Neural cell (in vitro differentiated cells): ENCODE results near the gene SLIT3. TPM values are rescaled to one million over a fixed set of nuclear protein-coding genes. Genes with fewer than 3 reads are reported as not detected.

Experiments
- H2AFZ ChIP-seq: fragments of 200-600, 300-800 bp; sonication (generic), shearing (Covaris generic); 2 replicates; pipeline ENCODE4 v1.6.0; 2014; ENCODE audit warnings: low read depth, mild to moderate bottlenecking, antibody characterized with exemption, low read length, moderate library complexity
- H3F3A ChIP-seq: fragments of 200-600 bp; shearing (Covaris generic); 2 replicates; pipeline ENCODE4 v1.6.1; 2016; ENCODE audit warnings: mild to moderate bottlenecking, moderate library complexity, mixed read lengths, antibody characterized with exemption, low read length; ENCODE audit not compliant: insufficient read depth, poor library complexity, severe bottlenecking
- H3K27ac ChIP-seq: fragments of 200-600, 300-800 bp; sonication (generic), shearing (Covaris generic); 2 replicates; pipeline ENCODE4 v1.5.1; 2014; ENCODE audit warnings: mild to moderate bottlenecking, low read length, moderate library complexity
- H3K27me3 ChIP-seq: fragments of 300-800, 200-600 bp; sonication (generic), shearing (Covaris generic); 2 replicates; pipeline ENCODE4 v1.6.0; 2014; ENCODE audit warnings: mild to moderate bottlenecking, low read depth, low read length, moderate library complexity; ENCODE audit not compliant: insufficient read depth
- H3K36me3 ChIP-seq: fragments of 300-800, 200-600 bp; sonication (generic), shearing (Covaris generic); 2 replicates; pipeline ENCODE4 v1.5.1; 2014; ENCODE audit warnings: mild to moderate bottlenecking, antibody characterized with exemption, low read length, moderate library complexity; ENCODE audit not compliant: insufficient read depth
- H3K4me2 ChIP-seq: fragments of 300-800, 200-600 bp; sonication (generic), shearing (Covaris generic); 2 replicates; pipeline ENCODE4 v1.6.0; 2014; ENCODE audit warnings: mild to moderate bottlenecking, low read length
- H3K4me3 ChIP-seq: fragments of 300-800, 200-600 bp; sonication (generic), shearing (Covaris generic); 2 replicates; pipeline ENCODE4 v1.5.1; 2014; ENCODE audit warnings: mild to moderate bottlenecking, low read length, moderate library complexity
- H3K79me2 ChIP-seq: fragments of 200-600 bp; shearing (Covaris generic); replicated peaks from 2 replicates; pipeline ENCODE4 v1.6.0; 2014; ENCODE audit warnings: mild to moderate bottlenecking, low read length, moderate library complexity; ENCODE audit not compliant: insufficient read depth
- H3K9ac ChIP-seq: fragments of 300-800, 200-600 bp; sonication (generic), shearing (Covaris generic); 2 replicates; pipeline ENCODE4 v1.6.1; 2016; ENCODE audit warnings: mild to moderate bottlenecking, low read length, mixed read lengths
- H3K9me2 ChIP-seq: fragments of 200-600 bp; shearing (Covaris generic); 2 replicates; pipeline ENCODE4 v1.6.1; 2016; ENCODE audit warnings: mild to moderate bottlenecking, low read length, mixed read lengths; ENCODE audit not compliant: insufficient read depth
- H3K9me3 ChIP-seq: fragments of 200-600, 300-800 bp; sonication (generic), shearing (Covaris generic); 2 replicates; pipeline ENCODE4 v1.6.1; 2016; ENCODE audit warnings: mild to moderate bottlenecking, mixed run types, low read length, moderate library complexity, mixed read lengths
- H4K20me1 ChIP-seq: fragments of 200-600 bp; shearing (Covaris generic); 2 replicates; pipeline ENCODE4 v1.6.1; 2016; ENCODE audit warnings: mild to moderate bottlenecking, mixed run types; ENCODE audit not compliant: insufficient read depth
- EP300 ChIP-seq: fragments of 450-650 bp; conservative IDR thresholded peaks from 2 replicates; pipeline ENCODE4 v1.6.1; 2014; ENCODE audit warnings: antibody characterized with exemption, mild to moderate bottlenecking, moderate library complexity; ENCODE audit not compliant: poor library complexity, severe bottlenecking
- EZH2 ChIP-seq: fragments of 200-600, 300-800 bp; shearing (Covaris generic), sonication (generic); IDR thresholded peaks from 2 replicates; pipeline ENCODE4 v1.6.1; 2014; ENCODE audit warnings: antibody characterized with exemption, low read length, borderline replicate concordance, mild to moderate bottlenecking; ENCODE audit not compliant: insufficient read depth, poor library complexity, severe bottlenecking
- MXI1 ChIP-seq: fragments of 450-650 bp; conservative IDR thresholded peaks from 2 replicates; pipeline ENCODE4 v1.6.1; 2014; ENCODE audit warnings: antibody characterized with exemption, mild to moderate bottlenecking; ENCODE audit not compliant: poor library complexity, severe bottlenecking
- POLR2AphosphoS5 ChIP-seq: IDR thresholded peaks from 2 replicates; pipeline ENCODE4 v1.6.1; 2012
- RAD21 ChIP-seq: fragments of 450-650 bp; conservative IDR thresholded peaks from 2 replicates; pipeline ENCODE4 v1.6.1; 2014; ENCODE audit warnings: antibody characterized with exemption, mild to moderate bottlenecking, moderate library complexity
- SMC3 ChIP-seq: fragments of 450-650 bp; conservative IDR thresholded peaks from 2 replicates; pipeline ENCODE4 v1.6.1; 2014; ENCODE audit warnings: antibody characterized with exemption, mild to moderate bottlenecking, moderate library complexity; ENCODE audit not compliant: poor library complexity
- TAF1 ChIP-seq: IDR thresholded peaks from 2 replicates; pipeline ENCODE4 v1.6.1; 2012; ENCODE audit warnings: low read depth
- polyA plus RNA-seq: library from polyadenylated mRNA; depleted of rRNA; stranded (reverse); fragments of >200 nt; gene quantifications from 2 replicates; pipeline ENCODE4 v1.2.3, GENCODE V29; 2014
- TF ChIP-seq, protein P1 (sequence below): IDR thresholded peaks from 2 replicates; pipeline ENCODE4 v1.6.1; 2012; ENCODE audit warnings: borderline replicate concordance
- TF ChIP-seq, protein P2 (sequence below): fragments of 450-650 bp; IDR thresholded peaks from 2 replicates; pipeline ENCODE4 v1.5.1; 2014; ENCODE audit warnings: antibody characterized with exemption, mild to moderate bottlenecking, moderate library complexity; ENCODE audit not compliant: poor library complexity, severe bottlenecking

Gene SLIT3
- polyA plus RNA-seq, 1 donor from 2014 or later = 1.2 TPM

DNA sequence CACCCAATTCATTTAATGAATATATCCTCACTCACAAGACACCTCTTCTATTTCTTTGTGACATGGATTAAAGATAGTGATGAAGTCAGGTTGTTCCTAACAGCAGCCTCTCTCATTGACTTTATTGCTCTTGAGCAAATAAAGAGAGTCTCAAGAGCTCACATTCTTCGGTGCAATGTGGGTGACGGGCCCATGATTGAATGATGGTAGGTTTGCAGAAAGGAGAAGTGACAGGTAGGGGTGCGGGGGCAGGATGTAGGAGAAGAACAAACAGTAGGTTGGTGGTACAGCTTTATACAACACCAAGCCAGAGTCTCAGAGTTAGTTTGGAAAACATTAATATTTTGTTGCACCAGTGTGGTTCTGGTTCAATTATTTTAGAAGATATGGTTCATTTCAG, 122.2 kb downstream of the SLIT3 start:
- Histone ChIP-seq H3K9me3 (no peaks in the 10 kb centered on the region), H3K9me2 (no peaks in the 10 kb centered on the region), H3K27ac (no peak overlapping the region), H3K36me3 (no peaks in the 10 kb centered on the region), H3K9ac (no peak overlapping the region), H2AFZ (no peak overlapping the region), H4K20me1 (no peaks in the 10 kb centered on the region), H3K4me2 (no peak overlapping the region), H3K79me2 (no peaks in the 10 kb centered on the region), H3K27me3 (no peaks in the 10 kb centered on the region), H3K4me3 (no peak overlapping the region), H3F3A (no peaks in the 10 kb centered on the region)
- TF ChIP-seq POLR2AphosphoS5 (no peak), RAD21 (no peak), EZH2 (no peak), TAF1 (no peak), SMC3 (no peak), EP300 (no peak), MXI1 (no peak)
- TF ChIP-seq, protein P1, sequence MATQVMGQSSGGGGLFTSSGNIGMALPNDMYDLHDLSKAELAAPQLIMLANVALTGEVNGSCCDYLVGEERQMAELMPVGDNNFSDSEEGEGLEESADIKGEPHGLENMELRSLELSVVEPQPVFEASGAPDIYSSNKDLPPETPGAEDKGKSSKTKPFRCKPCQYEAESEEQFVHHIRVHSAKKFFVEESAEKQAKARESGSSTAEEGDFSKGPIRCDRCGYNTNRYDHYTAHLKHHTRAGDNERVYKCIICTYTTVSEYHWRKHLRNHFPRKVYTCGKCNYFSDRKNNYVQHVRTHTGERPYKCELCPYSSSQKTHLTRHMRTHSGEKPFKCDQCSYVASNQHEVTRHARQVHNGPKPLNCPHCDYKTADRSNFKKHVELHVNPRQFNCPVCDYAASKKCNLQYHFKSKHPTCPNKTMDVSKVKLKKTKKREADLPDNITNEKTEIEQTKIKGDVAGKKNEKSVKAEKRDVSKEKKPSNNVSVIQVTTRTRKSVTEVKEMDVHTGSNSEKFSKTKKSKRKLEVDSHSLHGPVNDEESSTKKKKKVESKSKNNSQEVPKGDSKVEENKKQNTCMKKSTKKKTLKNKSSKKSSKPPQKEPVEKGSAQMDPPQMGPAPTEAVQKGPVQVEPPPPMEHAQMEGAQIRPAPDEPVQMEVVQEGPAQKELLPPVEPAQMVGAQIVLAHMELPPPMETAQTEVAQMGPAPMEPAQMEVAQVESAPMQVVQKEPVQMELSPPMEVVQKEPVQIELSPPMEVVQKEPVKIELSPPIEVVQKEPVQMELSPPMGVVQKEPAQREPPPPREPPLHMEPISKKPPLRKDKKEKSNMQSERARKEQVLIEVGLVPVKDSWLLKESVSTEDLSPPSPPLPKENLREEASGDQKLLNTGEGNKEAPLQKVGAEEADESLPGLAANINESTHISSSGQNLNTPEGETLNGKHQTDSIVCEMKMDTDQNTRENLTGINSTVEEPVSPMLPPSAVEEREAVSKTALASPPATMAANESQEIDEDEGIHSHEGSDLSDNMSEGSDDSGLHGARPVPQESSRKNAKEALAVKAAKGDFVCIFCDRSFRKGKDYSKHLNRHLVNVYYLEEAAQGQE = no peak
- TF ChIP-seq, protein P2, sequence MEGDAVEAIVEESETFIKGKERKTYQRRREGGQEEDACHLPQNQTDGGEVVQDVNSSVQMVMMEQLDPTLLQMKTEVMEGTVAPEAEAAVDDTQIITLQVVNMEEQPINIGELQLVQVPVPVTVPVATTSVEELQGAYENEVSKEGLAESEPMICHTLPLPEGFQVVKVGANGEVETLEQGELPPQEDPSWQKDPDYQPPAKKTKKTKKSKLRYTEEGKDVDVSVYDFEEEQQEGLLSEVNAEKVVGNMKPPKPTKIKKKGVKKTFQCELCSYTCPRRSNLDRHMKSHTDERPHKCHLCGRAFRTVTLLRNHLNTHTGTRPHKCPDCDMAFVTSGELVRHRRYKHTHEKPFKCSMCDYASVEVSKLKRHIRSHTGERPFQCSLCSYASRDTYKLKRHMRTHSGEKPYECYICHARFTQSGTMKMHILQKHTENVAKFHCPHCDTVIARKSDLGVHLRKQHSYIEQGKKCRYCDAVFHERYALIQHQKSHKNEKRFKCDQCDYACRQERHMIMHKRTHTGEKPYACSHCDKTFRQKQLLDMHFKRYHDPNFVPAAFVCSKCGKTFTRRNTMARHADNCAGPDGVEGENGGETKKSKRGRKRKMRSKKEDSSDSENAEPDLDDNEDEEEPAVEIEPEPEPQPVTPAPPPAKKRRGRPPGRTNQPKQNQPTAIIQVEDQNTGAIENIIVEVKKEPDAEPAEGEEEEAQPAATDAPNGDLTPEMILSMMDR = no peak

DNA sequence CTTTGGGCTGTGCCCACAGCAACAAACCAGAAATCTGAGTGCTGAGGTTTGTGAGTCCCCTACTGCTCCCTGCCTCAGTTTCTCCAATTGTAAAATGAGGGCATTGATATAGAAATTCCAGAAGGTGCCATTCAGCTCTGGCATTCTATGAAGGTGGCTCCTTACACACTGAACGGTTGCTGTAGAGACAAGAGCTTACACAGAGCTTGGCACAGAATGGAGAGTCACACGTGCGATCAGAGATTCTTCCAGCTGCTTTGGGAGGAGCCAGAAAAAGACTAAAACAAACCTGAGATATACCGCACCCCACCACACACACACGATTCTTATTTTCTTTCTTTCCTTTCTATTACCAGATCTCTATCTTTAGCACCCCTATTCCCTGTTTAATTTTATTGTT, 122.7 kb downstream of the SLIT3 start:
- no peak overlapping the region for H3K4me3 ChIP-seq
- no peak overlapping the region for H3K9ac ChIP-seq
- H4K20me1 ChIP-seq = no peaks in the 10 kb centered on the region
- no peaks in the 10 kb centered on the region for H3K9me3 ChIP-seq
- no peaks in the 10 kb centered on the region for H3K27me3 ChIP-seq
- no peaks in the 10 kb centered on the region for H3K79me2 ChIP-seq
- no peak overlapping the region for H3K27ac ChIP-seq
- no peaks in the 10 kb centered on the region for H3F3A ChIP-seq
- no peaks in the 10 kb centered on the region for H3K9me2 ChIP-seq
- TF ChIP-seq SMC3 (no peak), TAF1 (no peak), POLR2AphosphoS5 (no peak), EZH2 (no peak), EP300 (no peak), RAD21 (no peak), MXI1 (no peak)
- TF ChIP-seq, protein P2 = no peak
- TF ChIP-seq, protein P1 = no peak
- H3K4me2 ChIP-seq = no peak overlapping the region
- H3K36me3 ChIP-seq = no peaks in the 10 kb centered on the region
- no peak overlapping the region for H2AFZ ChIP-seq
